HepG2 (cell line): ENCODE results near the gene ZBTB18. TPM values are rescaled to one million over a fixed set of nuclear protein-coding genes. Genes with fewer than 3 reads are reported as not detected.

Experiments
- FIP1L1 ChIP-seq: fragments of 200-400 bp; formaldehyde crosslinking; IDR thresholded peaks from 2 replicates; pipeline ENCODE4 v1.6.1; 2018; ENCODE audit warnings: low read depth, mild to moderate bottlenecking, low read length, moderate library complexity, borderline replicate concordance; ENCODE audit not compliant: insufficient read depth
- HOXA7 ChIP-seq: sonication (generic); formaldehyde crosslinking; IDR thresholded peaks from 2 replicates; pipeline ENCODE4 v1.8.1; 2022; ENCODE audit warnings: mild to moderate bottlenecking, missing genetic modification reagents, moderate library complexity
- NR2F1 ChIP-seq, 2 experiments: fragments of 450-650 bp in 1 of 2; formaldehyde crosslinking in 1 of 2; IDR thresholded peaks; 2 replicates each; pipeline versions ENCODE4 v1.5.0 to v1.6.1; 2016 to 2020; ENCODE audit warnings: mild to moderate bottlenecking in 1 of 2, missing compliant biosample characterization in 1 of 2, missing genetic modification reagents in 1 of 2, moderate library complexity in 1 of 2
- PAXIP1 ChIP-seq: sonication (generic); formaldehyde crosslinking; conservative IDR thresholded peaks from 2 replicates; pipeline ENCODE4 v1.4.0; 2020; ENCODE audit warnings: mild to moderate bottlenecking, missing genetic modification reagents, moderate library complexity
- POGK ChIP-seq: sonication (generic); formaldehyde crosslinking; conservative IDR thresholded peaks from 2 replicates; pipeline ENCODE4 v1.8.0; 2022; ENCODE audit warnings: mild to moderate bottlenecking, moderate library complexity, missing genetic modification reagents
- ZNF782 ChIP-seq: sonication (generic); formaldehyde crosslinking; IDR thresholded peaks from 2 replicates; pipeline ENCODE4 v1.4.0; 2020; ENCODE audit warnings: missing genetic modification reagents, mild to moderate bottlenecking, borderline replicate concordance
- polyA plus RNA-seq, 8 experiments: library from polyadenylated mRNA; depleted of rRNA in 3 of 8; stranded (reverse) in 7 of 8; unstranded in 1 of 8; fragments of >200 nt; fragmentation: Illumina TruSeq in 4 of 8; extraction: Trizol in 4 of 8; gene quantifications; 2 replicates each; pipeline versions ENCODE4 v1.2.1 to v1.2.3, GENCODE V29; 2011 to 2016; ENCODE audit warnings: low read depth in 4 of 8, missing spikeins in 1 of 8, mixed read lengths in 1 of 8; ENCODE audit not compliant: insufficient read depth in 1 of 8
- total RNA-seq, 5 experiments: library from RNA; depleted of rRNA; stranded (reverse); fragments of >200 nt; fragmentation: Illumina TruSeq; extraction: Trizol; gene quantifications; 2 replicates each; pipeline ENCODE4 v1.2.3, GENCODE V29; 2016; ENCODE audit warnings: low read depth in 1 of 5

The ZBTB18 gene
- total and polyA plus RNA-seq, 2 of the 13 experiments (the other 11 are each of a cell fraction or from before 2014, with no cell fraction given): 3.1 to 4.3 TPM

GRCh38 chr1:244046907-244047611, 4.0 kb upstream of the ZBTB18 start (continued):
- TF ChIP-seq ZNF782 (CRISPR knock-in tag) (no peak), POGK (no peak), PAXIP1 (CRISPR knock-in tag) (0 out of 2 replicates have a peak, but pooled peaks have one; percentile 11), HOXA7 (CRISPR knock-in tag) (no peak), FIP1L1 (no peak), NR2F1 (CRISPR knock-in tag; IDR thresholded peaks at IDR 0.05) (0 out of 4 replicates have a peak, but pooled peaks of 1 of the 2 experiments have one; percentile 19)
